ENCODE measurements around the gene CNKSR1. TPM values are rescaled to one million over a fixed set of nuclear protein-coding genes. Genes with fewer than 3 reads are reported as not detected.

CNKSR1 gene
- total and polyA plus RNA-seq, 2 of the 8 experiments (the other 6 are each of a cell fraction or from before 2014, with no cell fraction given) = 13.9 to 14.5 TPM

DNA sequence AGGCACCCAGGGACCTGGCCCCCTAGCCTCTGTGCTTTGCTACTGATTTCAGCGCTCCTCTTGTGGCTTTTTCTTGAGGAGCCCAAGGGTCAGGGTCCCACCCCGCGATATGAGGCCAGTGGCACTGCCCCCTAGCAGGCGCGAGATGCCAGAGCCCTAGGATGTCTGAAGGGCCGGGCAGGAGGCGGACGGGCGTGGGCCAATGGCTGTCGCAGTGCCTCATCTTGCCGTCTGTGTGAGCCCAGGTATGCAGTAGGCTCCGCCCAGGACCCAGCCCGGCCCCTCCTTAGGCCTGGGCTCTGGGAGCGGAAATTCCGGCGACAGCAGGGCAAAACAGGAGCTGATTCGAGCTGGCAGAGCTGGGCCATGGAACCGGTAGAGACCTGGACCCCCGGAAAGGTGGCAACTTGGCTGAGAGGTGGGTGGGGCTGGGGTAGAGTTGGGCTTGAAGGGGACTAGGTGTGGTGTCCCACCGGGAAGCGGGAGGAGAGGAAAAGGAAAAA, at the start of gene CNKSR1 (continued):
- TF ChIP-seq TAF1 (IDR thresholded peaks at IDR 0.05; ENCODE audit: low read depth, low read length) (peak; percentile 59), EGR1 (IDR thresholded peaks at IDR 0.05; ENCODE audit: borderline replicate concordance, low read depth, low read length) (no peak), CTBP2 (IDR thresholded peaks at IDR 0.05; ENCODE audit: borderline replicate concordance, insufficient read depth, insufficient read length, low read length) (no peak), HDAC2 (IDR thresholded peaks at IDR 0.05; ENCODE audit: borderline replicate concordance in 1 of 2, low read depth in 2 of 2, low read length in 2 of 2) (peak in 1 of 2 experiments; percentile 54; a peak in 1 of 4 replicates), HDAC6 (IDR thresholded peaks at IDR 0.05; ENCODE audit: low read depth, low read length) (no peak), TAF7 (optimal IDR thresholded peaks at IDR 0.05; ENCODE audit: borderline replicate concordance, low read depth, low read length) (peak; percentile 48), KDM1A (IDR thresholded peaks at IDR 0.05; ENCODE audit: borderline replicate concordance, low read length) (peak; percentile 10; the same call in 1 of the 2 replicates), TEAD4 (IDR thresholded peaks at IDR 0.05; ENCODE audit: low read depth, low read length) (peak; percentile 92)
- TF ChIP-seq, protein P1, sequence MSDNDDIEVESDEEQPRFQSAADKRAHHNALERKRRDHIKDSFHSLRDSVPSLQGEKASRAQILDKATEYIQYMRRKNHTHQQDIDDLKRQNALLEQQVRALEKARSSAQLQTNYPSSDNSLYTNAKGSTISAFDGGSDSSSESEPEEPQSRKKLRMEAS (IDR thresholded peaks at IDR 0.05) = peak; percentile 70
